IPS-18c (cell line): ENCODE measurements around the gene OSBPL1A.

Experiments used
- H3K4me3 ChIP-seq: 2 replicates; pipeline ENCODE4 v1.7.0; 2013; ENCODE audit warnings: low read depth, mild to moderate bottlenecking, low read length, moderate library complexity; ENCODE audit not compliant: insufficient read depth
- H3K9me3 ChIP-seq: one replicate; pipeline ENCODE4 v1.6.1; 2013; ENCODE audit warnings: mild to moderate bottlenecking, low read length, moderate library complexity; ENCODE audit not compliant: control insufficient read depth, insufficient read depth

Gene OSBPL1A

DNA sequence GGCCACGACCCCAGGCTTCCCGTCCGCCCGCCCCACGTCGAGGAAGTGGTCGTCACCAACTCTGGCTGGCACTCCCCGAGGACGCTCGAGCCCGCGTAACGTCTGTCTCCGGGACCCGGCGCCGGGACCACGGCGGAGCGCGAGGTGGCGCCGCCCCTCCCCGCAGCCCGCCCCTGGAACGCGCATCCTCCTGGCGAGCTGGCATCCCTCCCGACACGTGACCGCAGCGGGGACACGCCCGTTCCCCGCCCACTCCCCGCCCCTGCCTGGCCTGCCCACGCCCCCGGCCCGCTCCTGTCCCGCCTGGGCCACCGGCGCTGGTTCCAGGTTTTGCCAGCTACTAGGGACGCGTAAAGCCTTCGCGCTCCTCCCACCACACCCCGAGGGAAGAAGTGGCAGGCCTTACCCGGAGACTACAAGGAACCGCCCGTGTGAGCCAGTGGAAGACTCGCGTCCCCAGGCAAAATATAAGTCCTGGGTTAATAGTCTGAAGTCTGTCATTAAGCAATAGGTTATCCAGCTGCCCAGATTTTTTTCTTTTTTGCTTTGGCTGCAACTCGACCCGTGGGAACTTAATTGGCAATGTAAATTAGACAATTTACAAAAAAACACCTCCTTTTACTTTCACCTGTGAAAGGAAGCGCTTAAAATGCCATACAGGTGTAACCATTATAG is at the start of gene OSBPL1A:
Gene OSBPL1A, minus strand, starts transcription at position 131 of the 675 bp plus-strand sequence. CDS start 20,291 bp downstream, outside the sequence.
- Histone ChIP-seq H3K4me3 (peak within 1 kb of the TSS; percentile 94), H3K9me3 (no peaks in the 10 kb centered on the region)

DNA sequence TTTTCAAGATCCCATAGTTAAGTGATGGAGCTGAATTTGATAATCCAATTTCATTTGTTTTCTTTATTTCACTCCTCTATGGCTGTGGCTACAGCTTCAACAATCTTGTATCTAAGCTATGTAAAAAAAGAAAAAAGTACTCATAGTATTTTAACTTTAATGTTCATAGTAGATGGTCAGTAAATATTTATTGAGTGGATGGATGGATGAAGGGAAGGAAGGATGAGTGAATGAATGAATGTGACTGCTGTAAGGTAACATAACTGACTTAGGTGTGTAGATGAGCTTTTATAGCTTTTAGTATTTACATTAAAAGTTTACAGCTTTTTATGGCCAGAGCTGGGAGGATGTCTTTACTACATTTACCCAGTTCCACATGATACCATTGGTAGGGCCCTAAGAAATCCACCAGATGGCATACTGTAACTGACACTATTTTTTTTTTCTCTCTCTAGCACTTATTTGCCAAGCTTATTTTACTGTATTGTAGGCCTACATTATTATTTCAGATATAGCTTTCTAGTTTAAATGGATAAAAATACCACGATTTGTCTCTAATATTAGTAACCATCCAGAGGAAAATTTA is 49.4 kb upstream of the OSBPL1A start:
- no peak overlapping the region for H3K4me3 ChIP-seq
- H3K9me3 ChIP-seq: no peaks in the 10 kb centered on the region

DNA sequence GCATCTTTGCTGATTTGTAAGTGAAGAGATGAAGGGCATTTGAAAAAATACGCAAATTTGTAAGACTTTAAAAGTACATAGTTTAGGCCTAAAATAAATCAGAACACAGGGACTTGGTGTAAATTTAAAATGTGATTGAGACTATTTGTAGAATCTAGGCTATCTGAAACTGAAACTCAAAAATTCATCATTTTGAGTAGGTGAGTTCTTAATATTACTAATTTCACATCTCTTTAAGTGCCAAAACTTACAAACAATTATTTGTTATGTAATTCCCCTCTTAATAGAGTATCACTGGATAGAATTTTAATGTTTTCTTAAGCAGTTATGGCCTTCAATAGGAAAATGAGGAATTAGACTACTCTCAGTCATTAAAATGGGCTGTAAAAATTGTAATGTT is 48.8 kb upstream of the OSBPL1A start:
- H3K9me3 ChIP-seq: no peaks in the 10 kb centered on the region
- no peak overlapping the region for H3K4me3 ChIP-seq

DNA sequence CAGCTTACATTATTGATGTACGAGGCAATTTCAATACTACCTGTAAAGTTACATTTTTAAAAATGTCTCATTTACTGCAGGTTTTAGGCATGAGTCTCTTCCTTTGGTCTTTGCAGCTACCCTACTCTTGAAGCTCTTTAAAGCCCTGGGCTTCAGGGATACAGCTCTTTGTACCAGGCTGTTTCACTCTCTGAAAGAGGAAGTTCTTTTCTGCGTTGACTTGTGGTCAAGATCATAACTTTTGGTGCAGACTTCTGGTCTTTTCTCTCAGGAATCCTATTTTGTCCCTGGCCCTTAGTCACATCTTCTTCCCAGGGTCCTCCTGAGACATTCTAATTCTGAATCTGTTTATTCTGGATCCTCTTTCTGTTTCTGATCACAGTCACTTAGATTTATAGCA is 46.2 kb upstream of the OSBPL1A start:
- no peak overlapping the region for H3K4me3 ChIP-seq
- no peaks in the 10 kb centered on the region for H3K9me3 ChIP-seq

DNA sequence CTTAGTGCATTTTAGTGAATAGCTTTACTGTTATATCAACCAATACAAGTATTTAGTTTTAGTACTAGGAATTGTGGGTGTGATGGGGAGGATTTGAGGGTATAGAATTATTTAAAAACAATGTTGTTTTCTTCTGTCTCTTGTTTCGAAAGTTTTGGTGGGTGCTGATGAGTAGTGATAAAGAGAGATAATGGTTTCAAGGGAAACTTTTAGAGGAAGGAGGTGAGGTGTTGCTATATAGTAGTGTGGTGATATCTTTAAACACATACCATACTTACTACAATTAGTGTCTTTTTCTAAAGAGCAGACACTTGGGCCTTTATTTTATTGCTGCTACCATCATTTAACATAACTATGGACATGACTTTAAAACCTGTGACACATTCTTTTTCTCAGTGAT is 39.3 kb upstream of the OSBPL1A start:
- Histone ChIP-seq H3K9me3 (no peaks in the 10 kb centered on the region), H3K4me3 (no peak overlapping the region)

DNA sequence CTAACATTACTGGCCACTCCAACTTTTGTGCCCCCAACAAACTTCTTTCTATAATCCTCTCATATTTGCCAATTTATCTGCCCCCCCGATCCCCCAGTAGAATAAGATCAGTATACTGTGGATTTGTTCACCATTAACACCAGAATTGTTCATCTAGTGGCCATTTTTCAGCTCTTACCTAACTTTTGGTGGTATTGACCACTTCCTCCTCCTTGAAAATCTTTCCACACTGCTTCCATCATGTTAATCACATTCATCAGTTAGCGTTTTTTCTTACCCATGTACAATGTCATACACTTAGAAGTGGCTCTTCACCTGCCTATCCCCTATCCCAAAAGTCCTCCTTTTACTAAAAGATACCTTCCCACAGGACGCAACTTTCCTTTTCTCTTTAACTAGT is 35.0 kb upstream of the OSBPL1A start:
- H3K4me3 ChIP-seq: no peak overlapping the region
- no peaks in the 10 kb centered on the region for H3K9me3 ChIP-seq

DNA sequence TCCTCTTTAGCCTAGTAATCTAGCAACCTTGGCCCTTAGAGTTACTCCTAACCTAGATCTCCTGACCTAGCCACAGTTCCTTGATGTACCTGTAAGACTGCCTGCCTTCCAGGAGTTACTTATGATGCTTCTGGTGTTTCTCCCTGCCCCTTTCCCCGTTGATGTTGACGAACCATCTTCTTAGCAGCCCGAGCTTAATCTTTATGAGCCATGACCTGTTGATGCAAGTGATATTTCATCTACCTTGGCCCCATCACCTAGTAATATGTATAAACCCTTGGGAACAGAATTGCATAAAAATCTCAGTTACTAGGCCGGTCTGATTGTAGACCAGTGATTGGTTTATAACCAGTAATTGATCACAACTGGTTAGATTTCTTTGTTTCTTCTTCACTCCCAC is 31.6 kb upstream of the OSBPL1A start:
- Histone ChIP-seq H3K9me3 (no peaks in the 10 kb centered on the region), H3K4me3 (no peak overlapping the region)

DNA sequence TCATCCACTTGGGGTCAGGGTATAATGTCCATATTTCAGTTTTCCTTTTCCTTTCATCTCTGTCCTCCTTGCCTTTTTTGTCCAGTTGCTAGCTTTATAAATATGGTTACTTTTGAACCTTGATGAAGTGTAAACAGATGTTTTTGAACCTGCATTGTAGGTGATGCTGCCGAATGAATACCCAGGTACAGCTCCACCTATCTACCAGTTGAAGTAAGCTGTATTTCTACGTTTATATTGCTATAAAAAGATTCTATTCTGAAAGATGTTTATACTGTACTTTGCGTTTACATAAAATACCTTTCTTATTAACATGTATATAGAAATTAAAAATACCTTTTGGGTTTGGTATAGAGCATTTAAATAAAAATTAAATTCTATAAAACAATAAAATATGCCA is 31.1 kb upstream of the OSBPL1A start:
- no peaks in the 10 kb centered on the region for H3K9me3 ChIP-seq

DNA sequence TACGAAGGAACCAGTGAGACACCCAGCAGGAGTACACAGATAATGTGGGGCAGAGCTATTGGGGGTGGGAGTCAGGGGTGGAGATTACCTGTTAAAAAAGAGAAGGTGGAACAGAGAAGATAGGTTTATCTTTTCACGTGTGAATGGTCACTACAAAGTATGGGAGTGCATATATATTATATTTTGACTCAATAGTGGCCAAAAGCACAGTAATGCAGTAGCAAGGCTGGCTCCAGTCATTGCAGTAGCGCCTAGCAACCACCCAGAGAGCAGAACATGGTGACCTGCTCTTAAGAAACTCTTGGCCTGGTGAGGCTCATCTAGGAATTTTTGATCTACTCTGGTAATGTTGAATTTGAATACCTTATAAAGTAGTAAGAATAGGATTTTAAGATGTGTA is 29.9 kb upstream of the OSBPL1A start:
- Histone ChIP-seq H3K4me3 (peak overlapping the region; percentile 92), H3K9me3 (no peaks in the 10 kb centered on the region)

More for the DNA sequence above, 31.1 kb upstream of the OSBPL1A start:
- H3K4me3 ChIP-seq: no peak overlapping the region

DNA sequence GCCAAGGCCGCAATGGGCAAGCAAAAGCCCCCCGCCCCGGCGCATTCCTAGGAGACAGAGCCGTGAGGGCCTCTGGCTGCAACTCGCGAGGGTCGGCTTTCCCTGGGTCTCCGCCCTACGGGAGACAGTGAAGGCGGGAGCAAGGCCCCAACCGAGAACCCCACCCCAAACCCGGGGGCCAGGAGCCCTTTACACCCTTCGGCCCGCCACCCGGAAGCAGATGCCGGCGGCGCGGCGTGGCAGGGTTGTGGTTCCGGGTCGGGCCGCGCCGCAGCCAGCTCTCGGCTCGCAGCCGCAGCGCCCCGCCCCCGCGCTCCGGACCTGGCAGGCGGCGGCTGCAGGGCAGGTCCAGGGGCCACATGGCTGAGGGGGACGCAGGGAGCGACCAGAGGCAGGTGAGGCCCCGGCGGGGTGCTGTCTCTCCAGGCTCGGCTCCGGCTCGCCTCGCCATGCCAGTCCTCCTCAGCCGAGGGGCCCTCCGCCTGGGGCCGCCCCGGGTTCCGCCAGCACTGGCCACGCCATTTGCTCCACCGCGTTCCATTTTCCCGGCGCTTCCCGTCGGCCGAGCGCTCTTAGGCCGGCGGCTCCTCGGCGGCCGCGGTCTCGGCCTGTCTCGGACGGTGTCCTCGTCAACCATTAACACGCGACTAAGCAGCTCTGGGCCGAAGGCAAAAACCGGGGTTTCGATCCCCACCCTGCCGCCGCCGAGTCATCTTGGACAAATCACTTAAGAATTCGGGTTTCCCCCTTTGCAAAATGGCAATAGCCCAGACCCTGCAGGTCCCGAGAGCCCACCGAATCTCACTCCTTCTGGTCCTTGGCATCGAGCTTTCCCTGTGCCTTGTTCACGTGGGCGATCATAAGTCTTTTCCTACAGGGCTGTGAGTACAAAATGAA is 29.0 kb upstream of the OSBPL1A start, which contains the start of gene IMPACT:
Gene IMPACT, plus strand, starts transcription at position 273 of the 897 bp plus-strand sequence. Its CDS starts 87 bp downstream, at position 360.
- Histone ChIP-seq H3K9me3 (no peaks in the 10 kb centered on the region), H3K4me3 (peak within 1 kb of the TSS; percentile 92)

DNA sequence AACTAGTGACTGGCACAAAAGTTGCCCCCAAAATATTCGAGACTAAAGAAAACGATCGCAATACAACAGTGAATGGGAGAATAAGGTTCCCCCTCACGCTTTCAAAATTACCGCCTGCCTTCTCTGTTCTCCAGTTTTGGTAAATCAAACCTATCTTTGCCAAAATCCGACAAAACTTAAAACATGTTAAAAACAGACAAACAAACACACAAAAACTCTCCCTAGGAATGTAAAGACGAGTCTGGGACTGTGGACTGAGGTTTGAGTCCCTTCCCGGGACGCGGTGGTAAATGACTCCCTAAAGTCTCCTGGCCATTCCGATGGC is 28.4 kb upstream of the OSBPL1A start:
- H3K9me3 ChIP-seq: no peaks in the 10 kb centered on the region
- H3K4me3 ChIP-seq: peak overlapping the region; percentile 92

DNA sequence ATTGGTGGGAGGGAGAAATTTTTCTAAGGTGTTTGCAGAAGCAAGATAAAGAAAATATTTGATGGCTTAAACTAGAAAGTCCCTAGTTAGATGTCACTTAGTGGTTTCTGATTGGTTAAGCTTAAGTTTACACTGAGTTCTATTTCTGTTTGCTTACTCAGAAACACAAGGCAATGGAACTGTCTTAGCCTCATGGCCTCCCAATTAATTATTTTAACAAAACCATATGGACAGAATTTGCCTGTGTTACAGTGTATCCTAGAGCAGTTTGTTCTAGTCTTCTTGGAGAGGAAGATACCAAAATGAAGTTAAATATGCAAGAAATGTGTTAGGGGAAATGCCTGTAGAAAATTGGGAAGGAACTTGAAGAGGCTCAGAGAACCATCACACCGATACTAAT is 24.2 kb upstream of the OSBPL1A start:
- Histone ChIP-seq H3K9me3 (no peaks in the 10 kb centered on the region), H3K4me3 (no peak overlapping the region)

DNA sequence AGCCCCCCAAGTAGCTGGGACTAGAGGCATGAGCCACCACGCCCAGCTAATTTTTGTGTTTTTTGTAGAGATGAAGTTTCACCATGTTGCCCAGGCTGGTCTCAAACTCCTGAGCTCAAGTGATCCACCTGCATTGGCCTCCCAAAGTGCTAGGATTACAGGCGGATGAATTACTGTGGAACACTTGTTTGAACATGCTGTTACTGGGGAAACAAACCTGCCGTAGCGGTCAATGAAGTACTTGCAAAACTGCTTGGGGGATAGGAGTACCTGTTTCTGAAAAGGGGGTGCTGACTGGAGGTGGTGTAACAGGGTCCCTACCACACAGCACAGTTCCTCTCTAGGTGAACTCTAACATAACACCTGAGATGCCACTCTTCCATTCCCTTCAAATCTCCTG is 22.9 kb upstream of the OSBPL1A start:
- Histone ChIP-seq H3K4me3 (no peak overlapping the region), H3K9me3 (no peaks in the 10 kb centered on the region)

DNA sequence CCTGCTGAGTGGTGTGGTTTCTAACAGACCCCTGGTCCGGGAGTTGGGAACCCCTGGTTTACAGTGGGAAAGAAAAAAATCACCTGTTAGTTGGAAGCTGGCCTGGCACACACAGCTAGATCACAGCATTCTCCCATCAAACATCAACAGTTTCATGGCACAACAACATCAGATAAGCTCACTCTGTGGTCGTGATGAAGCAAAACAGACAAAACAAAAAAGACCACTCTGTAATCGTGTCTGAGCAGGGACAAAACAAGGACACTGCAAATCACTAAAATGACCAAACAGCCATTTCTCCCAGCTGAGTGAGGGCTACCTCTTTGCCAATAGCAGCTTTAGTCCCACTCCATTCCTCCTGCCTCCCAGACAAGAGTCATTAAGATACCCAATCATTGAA is 19.9 kb upstream of the OSBPL1A start:
- no peak overlapping the region for H3K4me3 ChIP-seq
- no peaks in the 10 kb centered on the region for H3K9me3 ChIP-seq

DNA sequence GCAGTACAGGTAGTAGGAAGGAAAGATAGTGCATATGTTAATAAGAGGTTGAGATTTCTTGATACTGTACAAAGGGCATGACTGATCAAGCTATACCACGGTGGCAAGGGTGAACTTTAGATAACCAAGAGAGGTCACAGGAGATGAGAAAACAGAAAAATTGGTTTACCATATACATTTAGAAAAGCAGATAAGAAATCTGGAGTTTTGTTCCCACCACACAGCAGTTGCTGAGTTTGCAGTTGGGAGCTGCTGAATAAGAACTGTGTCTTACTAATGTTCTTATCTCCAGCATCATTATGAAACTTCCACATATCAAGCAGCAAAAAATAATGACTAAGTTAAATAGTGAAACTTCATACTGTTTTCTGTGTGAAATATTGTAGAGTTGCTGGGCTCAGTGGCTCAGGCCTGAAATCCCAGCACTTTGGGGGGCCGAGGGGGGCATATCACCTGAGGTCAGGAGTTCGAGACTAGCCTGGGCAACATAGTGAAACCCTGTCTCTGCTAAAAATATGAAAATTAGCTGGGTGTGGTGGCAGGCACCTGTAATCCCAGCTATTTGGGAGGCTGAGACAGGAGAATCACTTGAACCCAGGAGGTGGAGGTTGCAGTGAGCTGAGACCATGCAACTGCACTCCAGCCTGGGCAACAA is 16.9 kb upstream of the OSBPL1A start:
- H3K9me3 ChIP-seq: no peaks in the 10 kb centered on the region
- no peak overlapping the region for H3K4me3 ChIP-seq

DNA sequence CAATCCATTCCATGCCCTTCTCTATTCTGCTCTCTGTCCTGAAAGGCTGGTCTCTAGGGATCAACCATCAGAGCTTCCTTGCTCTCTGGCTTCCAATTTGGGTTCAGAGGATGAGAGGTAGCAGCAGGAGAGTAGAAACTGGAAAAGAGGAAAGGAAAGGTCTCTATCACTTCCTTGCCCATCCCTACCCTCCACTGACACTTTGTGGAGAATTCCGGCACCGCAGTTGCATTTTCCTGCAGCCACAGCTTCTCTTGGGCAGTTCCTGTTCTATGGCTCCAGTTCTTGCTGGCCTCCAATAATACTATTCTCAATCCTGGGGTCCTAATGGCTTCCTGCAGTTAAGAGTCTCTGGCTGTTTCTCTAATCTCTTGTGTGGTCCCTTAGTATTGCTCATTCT is 15.5 kb upstream of the OSBPL1A start:
- Histone ChIP-seq H3K9me3 (no peaks in the 10 kb centered on the region), H3K4me3 (no peak overlapping the region)

DNA sequence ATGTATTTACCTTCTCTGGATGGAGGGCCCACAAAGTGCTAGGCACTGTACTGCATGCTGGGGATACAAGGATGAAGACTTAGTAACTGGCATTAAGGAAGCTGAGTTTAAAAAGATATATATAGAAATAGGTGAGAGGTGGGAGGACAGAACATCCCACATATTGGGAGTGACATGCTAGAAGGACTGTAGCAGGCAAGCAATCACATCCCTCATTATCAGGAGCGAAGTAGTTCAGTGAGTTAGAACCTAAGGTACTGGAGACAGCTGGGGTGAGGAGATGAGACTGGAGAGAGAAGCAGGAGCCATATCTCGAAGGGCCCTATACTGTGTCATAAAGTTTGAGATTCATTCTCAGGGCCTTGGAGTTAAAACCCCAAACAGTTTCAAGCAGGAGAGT is 10.9 kb upstream of the OSBPL1A start:
- H3K9me3 ChIP-seq: no peaks in the 10 kb centered on the region
- H3K4me3 ChIP-seq: no peak overlapping the region

DNA sequence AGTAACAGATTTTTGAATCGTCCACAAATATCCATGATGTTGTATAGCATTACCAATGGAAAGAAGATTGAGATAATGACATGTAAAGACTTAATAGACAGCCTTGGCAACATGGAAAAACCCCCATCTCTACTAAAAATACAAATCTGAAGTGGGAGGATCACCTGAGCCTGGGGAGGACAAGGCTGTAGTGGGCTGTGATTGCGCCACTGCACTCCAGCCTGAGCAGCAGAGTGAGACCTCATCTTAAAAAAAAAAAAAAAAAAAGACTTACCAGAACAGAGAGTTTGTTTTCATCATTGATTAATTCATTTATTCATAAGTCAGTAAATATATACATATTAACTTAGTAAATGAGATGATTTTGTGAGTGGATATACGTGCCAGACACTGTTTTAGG is 7.0 kb upstream of the OSBPL1A start:
- Histone ChIP-seq H3K9me3 (no peaks in the 10 kb centered on the region), H3K4me3 (no peak overlapping the region)
